HG03095 (cell line): ENCODE results near the gene UBE2V1.
"Not testable (repeated sequence)": the region's sequence is repeated elsewhere in the genome, so short reads cannot be mapped to it uniquely, and the experiment has no call there.

ENCODE experiments used
- ATAC-seq: cut with Tn5 transposase; IDR thresholded peaks from one replicate; pipeline ENCODE4 v1.9.1; 2021; ENCODE audit warnings: moderate library complexity; ENCODE audit not compliant: unreplicated experiment

The UBE2V1 gene

GRCh38 chr20:50112512-50113419 lies at the start of gene UBE2V1:
UBE2V1 (minus strand) TSS chr20:50113150; CDS start chr20:50113128, 22 bp downstream.
- peak; percentile 36 for ATAC-seq

GRCh38 chr20:50161494-50161893 lies 48.5 kb upstream of the UBE2V1 start:
- ATAC-seq, result not testable (repeated sequence)

GRCh38 chr20:50153500-50154377 lies 40.8 kb upstream of the UBE2V1 start, which contains the start of gene PEDS1:
PEDS1 (minus strand) TSS chr20:50153723; CDS start chr20:50153637, 86 bp downstream.
- peak; percentile 92 for ATAC-seq

GRCh38 chr20:50153153-50153499 lies 40.2 kb upstream of the UBE2V1 start:
- ATAC-seq, result no peak

GRCh38 chr20:50152394-50153152 lies 39.6 kb upstream of the UBE2V1 start:
- no peak for ATAC-seq

GRCh38 chr20:50151034-50151743 lies 38.2 kb upstream of the UBE2V1 start:
- no peak for ATAC-seq

- no peak for ATAC-seq
Observed at GRCh38 chr20:50149481-50150254, 36.7 kb upstream of the UBE2V1 start.

- ATAC-seq, result peak; percentile 45
Observed at GRCh38 chr20:50146732-50147662, 34.0 kb upstream of the UBE2V1 start.

GRCh38 chr20:50146214-50146613 lies 33.3 kb upstream of the UBE2V1 start:
- ATAC-seq, result no peak

- ATAC-seq, result no peak
Observed at GRCh38 chr20:50145566-50145965, 32.6 kb upstream of the UBE2V1 start.

- ATAC-seq, result no peak
Observed at GRCh38 chr20:50144362-50144761, 31.4 kb upstream of the UBE2V1 start.

GRCh38 chr20:50142812-50143211 lies 29.9 kb upstream of the UBE2V1 start:
- no peak for ATAC-seq

- ATAC-seq, result no peak
Observed at GRCh38 chr20:50141811-50142561, 29.0 kb upstream of the UBE2V1 start.

- ATAC-seq, result no peak
Observed at GRCh38 chr20:50141018-50141675, 28.2 kb upstream of the UBE2V1 start.

GRCh38 chr20:50140339-50140859 lies 27.4 kb upstream of the UBE2V1 start:
- no peak for ATAC-seq

- no peak for ATAC-seq
Observed at GRCh38 chr20:50138479-50139393, 25.8 kb upstream of the UBE2V1 start.
